ENCODE measurements around the gene PREB.

Gene PREB

GRCh38 chr2:27109083-27109482 lies 25.4 kb downstream of the PREB start:
- Mint-ChIP-seq H3K4me1 (peaks cover 5% of the 10 kb centered on the region), H3K36me3 (ENCODE audit: low read depth) (no peaks in the 10 kb centered on the region), H3K4me3 (no peak overlapping the region), H3K9me3 (no peaks in the 10 kb centered on the region), H3K27ac (no peak overlapping the region), H3K27me3 (ENCODE audit: low read depth, poor library complexity) (peaks cover 38% of the 10 kb centered on the region)
- TF ChIP-seq CTCF (IDR thresholded peaks at IDR 0.05), result no peak
- DNase-seq, result no peak

DNA sequence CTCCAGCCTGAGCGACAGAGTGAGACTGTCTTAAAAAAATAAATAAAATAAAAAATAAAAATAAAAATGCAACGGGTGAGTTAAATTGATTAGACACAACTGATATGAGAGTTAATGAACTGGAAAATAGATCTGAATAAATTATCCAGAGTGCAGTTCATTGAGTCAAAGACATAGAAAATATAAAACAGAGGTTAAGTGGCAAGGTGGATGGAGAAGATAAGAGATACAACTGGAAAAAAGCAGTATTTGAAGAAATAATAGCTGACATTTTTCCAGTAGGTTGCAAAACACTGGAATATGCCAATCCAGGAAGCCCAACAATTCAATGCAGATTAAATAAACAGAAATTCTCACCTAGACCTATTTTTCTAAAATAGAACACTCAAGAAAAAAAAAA lies 26.2 kb downstream of the PREB start:
- no peak for DNase-seq
- Mint-ChIP-seq H3K27me3 (ENCODE audit: low read depth, poor library complexity) (peaks cover 31% of the 10 kb centered on the region), H3K4me1 (peaks cover 5% of the 10 kb centered on the region), H3K4me3 (no peak overlapping the region), H3K27ac (no peak overlapping the region), H3K9me3 (no peaks in the 10 kb centered on the region), H3K36me3 (ENCODE audit: low read depth) (no peaks in the 10 kb centered on the region)
- TF ChIP-seq CTCF (IDR thresholded peaks at IDR 0.05), result no peak

DNA sequence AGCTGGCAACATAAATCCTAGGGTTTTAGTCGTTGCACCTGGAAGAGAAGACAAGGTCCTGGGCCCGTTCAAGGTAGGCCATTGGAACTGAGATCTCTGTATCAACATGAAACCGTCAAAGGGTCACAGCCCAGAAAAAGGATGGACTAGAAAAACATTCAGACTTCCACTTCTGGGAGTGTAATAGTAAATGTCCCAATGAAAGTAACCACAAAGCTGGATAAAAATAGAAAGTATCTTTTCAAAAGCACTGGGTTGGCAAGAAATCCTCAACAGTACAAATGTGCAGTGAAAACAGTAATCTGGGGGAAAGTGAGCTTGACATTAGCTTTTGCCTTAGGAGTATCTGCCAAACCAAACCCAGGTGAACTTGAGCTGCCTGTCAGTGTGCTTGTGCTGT lies 28.5 kb downstream of the PREB start:
- H3K27ac Mint-ChIP-seq, result no peak overlapping the region
- H3K36me3 Mint-ChIP-seq (ENCODE audit: low read depth), result no peaks in the 10 kb centered on the region
- no peaks in the 10 kb centered on the region for H3K9me3 Mint-ChIP-seq
- DNase-seq, result no peak
- peaks cover 5% of the 10 kb centered on the region for H3K4me1 Mint-ChIP-seq
- no peak overlapping the region for H3K4me3 Mint-ChIP-seq
- H3K27me3 Mint-ChIP-seq (ENCODE audit: low read depth, poor library complexity), result peaks cover 27% of the 10 kb centered on the region
- no peak for TF ChIP-seq CTCF (IDR thresholded peaks at IDR 0.05)

- Mint-ChIP-seq H3K36me3 (ENCODE audit: low read depth) (no peaks in the 10 kb centered on the region), H3K4me3 (no peak overlapping the region), H3K9me3 (no peaks in the 10 kb centered on the region), H3K4me1 (peaks cover 12% of the 10 kb centered on the region), H3K27ac (no peak overlapping the region), H3K27me3 (ENCODE audit: low read depth, poor library complexity) (peaks cover 22% of the 10 kb centered on the region)
- TF ChIP-seq CTCF (IDR thresholded peaks at IDR 0.05), result no peak
- DNase-seq, result no peak
Measured at GRCh38 chr2:27102329-27102728, 32.1 kb downstream of the PREB start.

DNA sequence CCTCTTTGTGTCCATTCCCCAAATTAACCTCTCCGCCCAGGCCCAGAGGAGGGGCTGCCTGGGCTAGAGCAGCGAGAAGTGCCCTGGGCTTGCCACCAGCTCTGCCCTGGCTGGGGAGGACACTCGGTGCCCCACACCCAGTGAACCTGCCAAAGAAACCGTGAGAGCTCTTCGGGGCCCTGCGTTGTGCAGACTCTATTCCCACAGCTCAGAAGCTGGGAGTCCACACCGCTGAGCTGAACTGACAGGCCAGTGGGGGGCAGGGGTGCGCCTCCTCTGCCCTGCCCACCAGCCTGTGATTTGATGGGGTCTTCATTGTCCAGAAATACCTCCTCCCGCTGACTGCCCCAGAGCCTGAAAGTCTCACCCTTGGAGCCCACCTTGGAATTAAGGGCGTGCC lies 34.4 kb downstream of the PREB start:
- Mint-ChIP-seq H3K4me3 (no peak overlapping the region), H3K36me3 (ENCODE audit: low read depth) (no peaks in the 10 kb centered on the region), H3K27ac (no peak overlapping the region), H3K4me1 (peaks cover 27% of the 10 kb centered on the region), H3K9me3 (no peaks in the 10 kb centered on the region), H3K27me3 (ENCODE audit: low read depth, poor library complexity) (peaks cover 22% of the 10 kb centered on the region)
- no peak for TF ChIP-seq CTCF (IDR thresholded peaks at IDR 0.05)
- DNase-seq, result no peak

DNA sequence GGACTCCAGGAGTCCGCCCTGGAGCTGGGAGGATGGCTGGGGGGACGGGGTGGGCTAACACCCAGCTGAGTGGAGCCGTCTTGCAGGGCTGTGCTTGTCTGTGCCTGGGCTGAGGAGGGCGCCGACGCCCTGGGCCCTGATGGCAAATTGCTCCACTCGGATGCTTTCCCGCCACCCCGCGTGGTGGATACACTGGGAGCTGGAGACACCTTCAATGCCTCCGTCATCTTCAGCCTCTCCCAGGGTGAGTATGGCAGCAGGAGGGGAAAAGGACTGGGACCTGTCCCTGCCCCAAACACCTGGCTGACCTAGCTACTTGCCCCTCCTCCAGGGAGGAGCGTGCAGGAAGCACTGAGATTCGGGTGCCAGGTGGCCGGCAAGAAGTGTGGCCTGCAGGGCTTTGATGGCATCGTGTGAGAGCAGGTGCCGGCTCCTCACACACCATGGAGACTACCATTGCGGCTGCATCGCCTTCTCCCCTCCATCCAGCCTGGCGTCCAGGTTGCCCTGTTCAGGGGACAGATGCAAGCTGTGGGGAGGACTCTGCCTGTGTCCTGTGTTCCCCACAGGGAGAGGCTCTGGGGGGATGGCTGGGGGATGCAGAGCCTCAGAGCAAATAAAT lies 35.0 kb downstream of the PREB start:
- TF ChIP-seq CTCF (IDR thresholded peaks at IDR 0.05), result no peak
- peaks cover 22% of the 10 kb centered on the region for H3K27me3 Mint-ChIP-seq (ENCODE audit: low read depth, poor library complexity)
- peaks cover 27% of the 10 kb centered on the region for H3K4me1 Mint-ChIP-seq
- H3K9me3 Mint-ChIP-seq, result no peaks in the 10 kb centered on the region
- H3K36me3 Mint-ChIP-seq (ENCODE audit: low read depth), result no peaks in the 10 kb centered on the region
- H3K4me3 Mint-ChIP-seq, result no peak overlapping the region
- DNase-seq, result no peak
- no peak overlapping the region for H3K27ac Mint-ChIP-seq
